ENCODE data around the gene OCSTAMP.

The OCSTAMP gene

DNA sequence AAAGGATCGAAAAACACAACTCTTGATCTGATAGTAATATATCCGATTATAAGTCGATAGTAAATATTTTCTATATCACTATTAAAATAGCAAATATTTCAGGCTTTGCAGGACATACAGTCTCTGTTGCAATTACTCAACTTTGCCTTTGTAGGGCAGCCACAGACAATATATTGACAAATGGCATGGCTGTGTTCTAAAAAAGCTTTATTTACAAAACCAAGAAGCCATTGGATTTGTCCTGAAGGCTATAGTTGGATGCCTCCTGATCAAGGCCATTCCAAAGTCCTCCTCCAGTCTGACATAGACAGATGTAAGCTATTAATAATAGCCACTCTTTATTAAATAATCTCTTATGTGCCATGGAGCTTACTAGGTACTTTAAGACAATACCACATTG lies 5.9 kb downstream of the OCSTAMP start:
- peak overlapping the region; percentile 72; the same call in 1 of the 2 replicates for H2AFZ ChIP-seq (ENCODE audit: low read length)
- peak; percentile 45 for DNase-seq
- no peaks in the 10 kb centered on the region for H4K20me1 ChIP-seq (ENCODE audit: insufficient read depth, low read length)
- no peaks in the 10 kb centered on the region for H3K9me2 ChIP-seq (replicated peaks; ENCODE audit: insufficient read depth, low read length)
- TF ChIP-seq CTCF (IDR thresholded peaks at IDR 0.05; ENCODE audit: low read length) = peak; percentile 47
- no peak for TF ChIP-seq EZH2phosphoT487 (IDR thresholded peaks at IDR 0.05; ENCODE audit: low read length)
- peak overlapping the region; percentile 63 for H3K9ac ChIP-seq (ENCODE audit: low read length)
- peaks cover 27% of the 10 kb centered on the region for H3F3A ChIP-seq (ENCODE audit: insufficient read depth, low read length)
- peak overlapping the region; percentile 94 for H3K27ac ChIP-seq (ENCODE audit: low read length)
- H3K36me3 ChIP-seq (replicated peaks; ENCODE audit: insufficient read depth, low read length) = no peaks in the 10 kb centered on the region
- peak overlapping the region; percentile 33 for H3K4me3 ChIP-seq (ENCODE audit: low read length)
- no peaks in the 10 kb centered on the region for H3K27me3 ChIP-seq (replicated peaks; ENCODE audit: insufficient read depth, low read length)
- no peaks in the 10 kb centered on the region for H3K79me2 ChIP-seq (ENCODE audit: low read length)
- H3K4me1 ChIP-seq (ENCODE audit: low read length) = peaks cover 55% of the 10 kb centered on the region
- peak overlapping the region; percentile 73 for H3K4me2 ChIP-seq (ENCODE audit: low read depth, low read length)
- no peaks in the 10 kb centered on the region for H3K9me3 ChIP-seq (replicated peaks; ENCODE audit: insufficient read depth, low read length)

DNA sequence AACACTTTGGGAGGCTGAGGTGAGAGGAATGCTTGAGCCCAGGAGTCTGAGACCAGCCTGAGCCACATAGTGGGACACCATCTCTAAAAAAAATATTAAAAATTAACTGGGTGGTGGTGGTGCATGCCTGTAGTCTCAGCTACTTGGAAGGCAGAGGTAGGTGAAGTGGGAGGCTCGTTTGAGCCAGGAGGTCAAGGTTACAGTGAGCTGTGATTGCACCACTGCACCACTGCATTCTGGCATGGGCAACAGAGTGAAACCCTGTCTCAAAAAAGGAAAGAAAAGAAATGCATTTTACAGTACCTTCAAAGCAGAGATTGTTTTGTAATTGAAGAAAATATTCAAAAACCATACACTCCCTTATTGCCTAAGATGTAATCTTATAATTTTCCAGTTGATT lies 6.5 kb downstream of the OCSTAMP start:
- H3K9me2 ChIP-seq (replicated peaks; ENCODE audit: insufficient read depth, low read length) = no peaks in the 10 kb centered on the region
- H3K9me3 ChIP-seq (replicated peaks; ENCODE audit: insufficient read depth, low read length) = no peaks in the 10 kb centered on the region
- DNase-seq = no peak
- H3K4me3 ChIP-seq (ENCODE audit: low read length) = no peak overlapping the region
- no peaks in the 10 kb centered on the region for H3K27me3 ChIP-seq (replicated peaks; ENCODE audit: insufficient read depth, low read length)
- no peaks in the 10 kb centered on the region for H3K36me3 ChIP-seq (replicated peaks; ENCODE audit: insufficient read depth, low read length)
- TF ChIP-seq EZH2 (optimal IDR thresholded peaks at IDR 0.05; ENCODE audit: low read depth, low read length) = no peak
- no peak for TF ChIP-seq EZH2phosphoT487 (IDR thresholded peaks at IDR 0.05; ENCODE audit: low read length)
- TF ChIP-seq CTCF (IDR thresholded peaks at IDR 0.05; ENCODE audit: low read length) = no peak
- no peaks in the 10 kb centered on the region for H4K20me1 ChIP-seq (ENCODE audit: insufficient read depth, low read length)
- no peaks in the 10 kb centered on the region for H3K79me2 ChIP-seq (ENCODE audit: low read length)
- 0 out of 2 replicates have a peak overlapping the region, but pooled peaks have one; percentile 73 for H3K4me2 ChIP-seq (ENCODE audit: low read depth, low read length)
- peak overlapping the region; percentile 94; the same call in 1 of the 2 replicates for H3K27ac ChIP-seq (ENCODE audit: low read length)
- no peak overlapping the region for H2AFZ ChIP-seq (ENCODE audit: low read length)
- peaks cover 49% of the 10 kb centered on the region for H3K4me1 ChIP-seq (ENCODE audit: low read length)
- H3F3A ChIP-seq (ENCODE audit: insufficient read depth, low read length) = peaks cover 26% of the 10 kb centered on the region
- H3K9ac ChIP-seq (ENCODE audit: low read length) = no peak overlapping the region

DNA sequence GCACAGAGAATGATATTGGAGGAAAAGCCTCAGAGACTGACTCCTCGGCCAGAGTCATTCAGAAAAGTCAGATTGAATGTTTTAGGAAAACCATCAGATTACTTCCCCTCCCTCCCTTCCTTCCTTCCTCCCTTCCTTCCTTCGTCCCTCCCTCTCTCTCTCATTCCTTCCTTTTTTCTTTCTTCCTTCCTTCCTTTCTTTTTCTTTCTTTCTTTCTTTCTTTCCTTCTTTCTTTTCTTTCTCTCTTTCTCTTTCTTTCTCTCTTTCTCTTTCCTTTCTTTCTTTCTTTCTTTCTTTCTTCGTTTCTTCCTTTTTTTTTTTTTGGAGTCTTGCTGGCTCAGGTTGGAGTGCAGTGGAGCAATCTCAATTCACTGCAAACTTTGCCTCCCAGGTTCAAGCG lies 7.4 kb downstream of the OCSTAMP start:
- H2AFZ ChIP-seq (ENCODE audit: low read length) = no peak overlapping the region
- no peaks in the 10 kb centered on the region for H3K79me2 ChIP-seq (ENCODE audit: low read length)
- H3K9me2 ChIP-seq (replicated peaks; ENCODE audit: insufficient read depth, low read length) = no peaks in the 10 kb centered on the region
- no peaks in the 10 kb centered on the region for H4K20me1 ChIP-seq (ENCODE audit: insufficient read depth, low read length)
- no peaks in the 10 kb centered on the region for H3K9me3 ChIP-seq (replicated peaks; ENCODE audit: insufficient read depth, low read length)
- H3K4me2 ChIP-seq (ENCODE audit: low read depth, low read length) = no peak overlapping the region
- no peak overlapping the region for H3K9ac ChIP-seq (ENCODE audit: low read length)
- DNase-seq = no peak
- H3F3A ChIP-seq (ENCODE audit: insufficient read depth, low read length) = peaks cover 20% of the 10 kb centered on the region
- no peaks in the 10 kb centered on the region for H3K27me3 ChIP-seq (replicated peaks; ENCODE audit: insufficient read depth, low read length)
- no peak overlapping the region for H3K4me3 ChIP-seq (ENCODE audit: low read length)
- no peaks in the 10 kb centered on the region for H3K36me3 ChIP-seq (replicated peaks; ENCODE audit: insufficient read depth, low read length)
- TF ChIP-seq CTCF (IDR thresholded peaks at IDR 0.05; ENCODE audit: low read length) (no peak), EZH2phosphoT487 (IDR thresholded peaks at IDR 0.05; ENCODE audit: low read length) (no peak), EZH2 (optimal IDR thresholded peaks at IDR 0.05; ENCODE audit: low read depth, low read length) (no peak)
- H3K4me1 ChIP-seq (ENCODE audit: low read length) = peaks cover 42% of the 10 kb centered on the region
- no peak overlapping the region for H3K27ac ChIP-seq (ENCODE audit: low read length)

All from MM.1S (cell line).